Hepatocyte (in vitro differentiated cells): ENCODE data around the gene APBB2. TPM values are rescaled to one million over a fixed set of nuclear protein-coding genes. Genes with fewer than 3 reads are reported as not detected.

Experiments used
- DNase-seq: peaks from one replicate; pipeline ENCODE4 v3.0.0-alpha.2; 2016; ENCODE audit warnings: low spot score
- H2AFZ ChIP-seq: fragments of 200-600 bp; sonication (generic); 2 replicates; pipeline ENCODE4 v1.6.0; 2016; ENCODE audit warnings: antibody characterized with exemption, mild to moderate bottlenecking
- H3K27ac ChIP-seq: fragments of 200-600 bp; sonication (generic); 2 replicates; pipeline ENCODE4 v1.5.1; 2016; ENCODE audit warnings: mild to moderate bottlenecking
- H3K27me3 ChIP-seq: fragments of 200-600 bp; sonication (generic); 2 replicates; pipeline ENCODE4 v1.6.1; 2016
- H3K36me3 ChIP-seq: fragments of 200-600 bp; sonication (generic); replicated peaks from 2 replicates; pipeline ENCODE4 v1.5.1; 2016; ENCODE audit warnings: low read depth; ENCODE audit not compliant: insufficient read depth
- H3K4me1 ChIP-seq: fragments of 200-600 bp; sonication (generic); 2 replicates; pipeline ENCODE4 v1.5.1; 2016; ENCODE audit warnings: mild to moderate bottlenecking, moderate library complexity; ENCODE audit not compliant: insufficient read depth
- H3K4me2 ChIP-seq: fragments of 200-600 bp; sonication (generic); 2 replicates; pipeline ENCODE4 v1.6.0; 2016
- H3K4me3 ChIP-seq: fragments of 200-600 bp; sonication (generic); 2 replicates; pipeline ENCODE4 v1.5.1; 2016; ENCODE audit warnings: mild to moderate bottlenecking
- H3K79me2 ChIP-seq: fragments of 200-600 bp; sonication (generic); 2 replicates; pipeline ENCODE4 v1.6.0; 2017; ENCODE audit warnings: mild to moderate bottlenecking
- H3K9me2 ChIP-seq: fragments of 200-600 bp; sonication (generic); replicated peaks from 2 replicates; pipeline ENCODE4 v1.6.0; 2017; ENCODE audit warnings: mild to moderate bottlenecking; ENCODE audit not compliant: insufficient read depth
- H3K9me3 ChIP-seq: fragments of 200-600 bp; sonication (generic); 2 replicates; pipeline ENCODE4 v1.5.1; 2016; ENCODE audit warnings: low read depth, mild to moderate bottlenecking
- H4K20me1 ChIP-seq: fragments of 200-600 bp; sonication (generic); 2 replicates; pipeline ENCODE4 v1.6.0; 2016; ENCODE audit warnings: mild to moderate bottlenecking; ENCODE audit not compliant: insufficient read depth, poor library complexity, severe bottlenecking
- CTCF ChIP-seq: fragments of 200-600 bp; sonication (generic); IDR thresholded peaks from 2 replicates; pipeline ENCODE4 v1.5.1; 2016; ENCODE audit warnings: antibody characterized with exemption, mild to moderate bottlenecking; ENCODE audit not compliant: poor library complexity
- EZH2 ChIP-seq: fragments of 200-600 bp; sonication (generic); IDR thresholded peaks from 2 replicates; pipeline ENCODE4 v1.6.1; 2016; ENCODE audit warnings: antibody characterized with exemption, mild to moderate bottlenecking, borderline replicate concordance
- EZH2phosphoT487 ChIP-seq: fragments of 200-600 bp; sonication (generic); IDR thresholded peaks from one replicate; pipeline ENCODE4 v1.6.1; 2018; ENCODE audit warnings: antibody characterized with exemption, mild to moderate bottlenecking, low read depth, moderate library complexity; ENCODE audit not compliant: unreplicated experiment, severe bottlenecking
- WGBS: methylation state at CpG from one replicate; pipeline ENCODE4 v1.1.6; 2016; ENCODE audit warnings: low lambda C conversion rate; ENCODE audit errors: missing lambda C conversion rate; 5-methylcytosine and 5-hydroxymethylcytosine counted together
- polyA plus RNA-seq: library from polyadenylated mRNA; unstranded; fragments of >200 nt; fragmentation: Nextera tagmentation; extraction: Ambion mirVana; gene quantifications from 2 replicates; pipeline ENCODE4 v1.2.1, GENCODE V29; 2016
- total RNA-seq: library from RNA; depleted of rRNA; stranded (reverse); fragments of >200 nt; gene quantifications from 2 replicates; pipeline ENCODE4 v1.2.3, GENCODE V29; 2014

APBB2 gene
- total and polyA plus RNA-seq, 2 experiments from 2014 or later, result 23.4 to 47.5 TPM

GRCh38 chr4:41214825-41215146 lies 444 bp upstream of the APBB2 start:
- Histone ChIP-seq H3K27ac (peak overlapping the region; percentile 30), H3K36me3 (no peaks in the 10 kb centered on the region), H3K4me2 (peak overlapping the region; percentile 88), H3K27me3 (no peaks in the 10 kb centered on the region), H3K4me3 (no peak overlapping the region), H3K9me3 (no peaks in the 10 kb centered on the region), H3K79me2 (peaks cover 40% of the 10 kb centered on the region), H3K9me2 (no peaks in the 10 kb centered on the region), H4K20me1 (no peaks in the 10 kb centered on the region), H3K4me1 (peaks cover 19% of the 10 kb centered on the region), H2AFZ (peak overlapping the region; percentile 49)
- TF ChIP-seq CTCF (no peak), EZH2 (no peak), EZH2phosphoT487 (no peak)
- DNase-seq, result no peak
- 23% methylated on average over 8 of the region's 8 CpGs for WGBS

- Histone ChIP-seq H3K9me3 (no peaks in the 10 kb centered on the region), H4K20me1 (no peaks in the 10 kb centered on the region), H3K9me2 (no peaks in the 10 kb centered on the region), H3K27me3 (no peaks in the 10 kb centered on the region), H3K79me2 (peaks cover 51% of the 10 kb centered on the region), H3K27ac (peak overlapping the region; percentile 75), H3K4me1 (peaks cover 19% of the 10 kb centered on the region), H3K4me2 (peak overlapping the region; percentile 91), H3K4me3 (peak overlapping the region; percentile 88), H2AFZ (peak overlapping the region; percentile 69), H3K36me3 (no peaks in the 10 kb centered on the region)
- peak; percentile 54 for DNase-seq
- TF ChIP-seq CTCF, result no peak
- under 1% methylated on average over 34 of the region's 35 CpGs for WGBS
These were observed 662 bp downstream of the APBB2 start for GRCh38 chr4:41213625-41214135.

GRCh38 chr4:41212616-41213203 lies 1.6 kb downstream of the APBB2 start:
- Histone ChIP-seq H3K79me2 (peaks cover 60% of the 10 kb centered on the region), H2AFZ (peak overlapping the region; percentile 33), H3K36me3 (no peaks in the 10 kb centered on the region), H3K4me2 (peak overlapping the region; percentile 91), H3K27me3 (no peaks in the 10 kb centered on the region), H3K4me3 (peak overlapping the region; percentile 88), H3K9me2 (no peaks in the 10 kb centered on the region), H3K9me3 (no peaks in the 10 kb centered on the region), H3K27ac (peak overlapping the region; percentile 8), H3K4me1 (peaks cover 19% of the 10 kb centered on the region), H4K20me1 (no peaks in the 10 kb centered on the region)
- DNase-seq, result peak; percentile 76
- peak; percentile 68 for TF ChIP-seq CTCF
- TF ChIP-seq EZH2, result no peak
- WGBS, result 26% methylated on average over 12 of the region's 12 CpGs
